Left ventricle myocardium inferior (tissue), 1 donor: ENCODE measurements around the gene MAP3K10. TPM values are rescaled to one million over a fixed set of nuclear protein-coding genes. Genes with fewer than 3 reads are reported as not detected.

ENCODE experiments used
- DNase-seq: peaks from one replicate; pipeline ENCODE4 v3.0.0-alpha.2; 2020
- H3K27ac ChIP-seq: fragments of 200-600 bp; replicated peaks from 2 replicates; pipeline ENCODE4 v1.8.0; 2021
- H3K27me3 ChIP-seq: fragments of 200-600 bp; 2 replicates; pipeline ENCODE4 v1.8.0; 2021; ENCODE audit warnings: low read depth
- H3K36me3 ChIP-seq: fragments of 200-600 bp; 2 replicates; pipeline ENCODE4 v1.8.0; 2021
- H3K4me1 ChIP-seq: fragments of 200-600 bp; 2 replicates; pipeline ENCODE4 v1.8.0; 2021
- H3K4me3 ChIP-seq: fragments of 200-600 bp; 2 replicates; pipeline ENCODE4 v1.8.0; 2021; ENCODE audit warnings: mild to moderate bottlenecking, moderate library complexity
- H3K9me3 ChIP-seq: fragments of 200-600 bp; replicated peaks from 2 replicates; pipeline ENCODE4 v1.8.0; 2021
- CTCF ChIP-seq: fragments of 200-600 bp; IDR thresholded peaks from 2 replicates; pipeline ENCODE4 v1.8.0; 2021; ENCODE audit warnings: antibody characterized with exemption, mild to moderate bottlenecking, borderline replicate concordance
- intact Hi-C: fragments of 100-400 bp; cut with micrococcal nuclease; formaldehyde crosslinking; loops from one replicate; pipeline ENCODE4 v1.11.0; 2022
- total RNA-seq: library from RNA; stranded (reverse); fragmentation: NEBNext Ultra II Directional; extraction: Animal tissue kit (Norgen Biotek cat#: 25700); gene quantifications from one replicate; pipeline ENCODE4 v1.2.1, GENCODE V29; 2021
- donor health status: DM: no; HTN: yes; CAD: no; lungs with severe emphysema.

Gene MAP3K10
- total RNA-seq, 1 donor from 2014 or later: 17.1 TPM

DNA sequence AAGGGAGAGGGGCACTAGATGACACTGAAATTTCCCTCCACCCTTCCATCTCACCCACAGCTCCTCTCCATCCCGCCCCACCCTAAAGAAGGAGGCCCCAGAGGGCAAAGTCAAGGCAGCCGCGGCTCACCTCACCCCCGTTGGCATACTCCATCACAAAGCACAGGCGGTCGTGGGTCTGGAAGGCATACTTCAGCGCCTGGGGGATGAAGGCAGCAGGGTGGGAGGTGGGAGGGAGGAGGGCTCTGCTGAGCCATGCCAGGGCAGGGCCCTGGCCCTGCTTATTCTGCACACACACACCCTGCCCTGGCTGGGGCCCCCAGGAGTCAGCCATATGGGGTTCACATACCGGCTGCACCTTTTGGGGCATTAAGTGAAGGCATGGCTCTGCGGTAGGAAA is 47.5 kb downstream of the MAP3K10 start:
- H3K27ac ChIP-seq: no peak overlapping the region
- H3K4me1 ChIP-seq: peaks cover 28% of the 10 kb centered on the region
- DNase-seq: no peak
- TF ChIP-seq CTCF: no peak
- no peaks in the 10 kb centered on the region for H3K27me3 ChIP-seq
- no peaks in the 10 kb centered on the region for H3K9me3 ChIP-seq
- H3K36me3 ChIP-seq: peaks cover 71% of the 10 kb centered on the region
- intact Hi-C loops: no loop called here
- H3K4me3 ChIP-seq: no peak overlapping the region

- Histone ChIP-seq H3K27ac (no peak overlapping the region), H3K4me1 (peaks cover 31% of the 10 kb centered on the region), H3K4me3 (no peak overlapping the region), H3K9me3 (no peaks in the 10 kb centered on the region), H3K36me3 (peaks cover 64% of the 10 kb centered on the region), H3K27me3 (no peaks in the 10 kb centered on the region)
- intact Hi-C loops: no loop called here
- TF ChIP-seq CTCF: no peak
- DNase-seq: no peak
Observed at GRCh38 chr19:40239415-40240226, 48.4 kb downstream of the MAP3K10 start.

DNA sequence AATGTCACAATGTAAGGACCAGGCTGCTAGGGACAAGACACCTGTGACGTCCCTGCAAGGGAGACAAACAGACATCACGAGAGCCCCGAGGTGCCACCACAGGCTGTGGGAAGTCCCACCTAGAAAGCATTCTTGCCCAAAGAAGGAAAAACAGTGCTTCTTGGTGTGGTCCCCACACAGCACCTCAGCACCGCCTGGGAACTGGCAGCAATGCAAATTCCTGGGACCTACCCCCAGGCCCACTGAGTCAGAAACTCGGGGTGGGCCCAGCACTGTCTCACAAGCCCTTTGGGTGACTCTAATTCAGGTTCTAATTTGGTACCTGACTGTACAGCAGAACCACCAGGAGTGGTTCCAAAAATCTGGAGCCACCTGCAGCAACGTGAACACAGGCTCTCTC is 49.1 kb downstream of the MAP3K10 start:
- H3K36me3 ChIP-seq: peaks cover 57% of the 10 kb centered on the region
- DNase-seq: no peak

GRCh38 chr19:40241125-40241808 is 50.0 kb downstream of the MAP3K10 start:
- peaks cover 47% of the 10 kb centered on the region for H3K36me3 ChIP-seq

More for the DNA sequence above, 49.1 kb downstream of the MAP3K10 start:
- no peaks in the 10 kb centered on the region for H3K27me3 ChIP-seq
- no peak overlapping the region for H3K27ac ChIP-seq
- intact Hi-C loops: no loop called here
- TF ChIP-seq CTCF: no peak
- H3K4me1 ChIP-seq: peaks cover 38% of the 10 kb centered on the region
- H3K9me3 ChIP-seq: no peaks in the 10 kb centered on the region
- H3K4me3 ChIP-seq: no peak overlapping the region

More at GRCh38 chr19:40241125-40241808, 50.0 kb downstream of the MAP3K10 start:
- peaks cover 48% of the 10 kb centered on the region for H3K4me1 ChIP-seq
- H3K4me3 ChIP-seq: no peak overlapping the region
- intact Hi-C loops: no loop called here
- H3K9me3 ChIP-seq: no peaks in the 10 kb centered on the region
- H3K27ac ChIP-seq: peak overlapping the region; percentile 77
- no peak for DNase-seq
- no peaks in the 10 kb centered on the region for H3K27me3 ChIP-seq
- TF ChIP-seq CTCF: no peak
